GM12878 (cell line): ENCODE results near the gene ELP1. TPM values are rescaled to one million over a fixed set of nuclear protein-coding genes. Genes with fewer than 3 reads are reported as not detected.

Source experiments
- ATAC-seq: fragments of 200-7000 bp; cut with Tn5 transposase; 3 replicates; pipeline ENCODE4 v1.9.1; 2020; ENCODE audit warnings: mild to moderate bottlenecking, moderate library complexity
- BruUV-seq: library from RNA; stranded (reverse); fragments of 400-500 nt; replicated peaks from 2 replicates; lab custom pipeline; 2021; lab: Mats Ljungman, UMichigan
- CTCF ChIA-PET: fragments of 300-600 bp; sonication (Branson Sonifier 250); formaldehyde crosslinking; extraction: SDS; loops from one replicate; lab custom pipeline; 2021; ENCODE audit warnings: inconsistent platforms; lab: Yijun Ruan, JAX
- POLR2A ChIA-PET: fragments of 350-600 bp; formaldehyde crosslinking; extraction: SDS; loops from one replicate; lab custom pipeline; 2021; ENCODE audit warnings: inconsistent platforms; lab: Charles Lee
- RAD21 ChIA-PET: fragments of 300-600 bp; sonication (Branson Sonifier 250); formaldehyde crosslinking; loops from one replicate; lab custom pipeline; 2023; ENCODE audit warnings: antibody characterized with exemption; ENCODE audit not compliant: unreplicated experiment; lab: Charles Lee
- SMC1A ChIA-PET: fragments of 300-600 bp; sonication (Branson Sonifier 250); formaldehyde crosslinking; loops from one replicate; lab custom pipeline; 2023; ENCODE audit not compliant: unreplicated experiment, uncharacterized antibody; lab: Charles Lee
- DNase-seq: peaks from one replicate; pipeline ENCODE4 v3.0.0-alpha.2; 2011; ENCODE audit warnings: low read depth, low spot score
- FAIRE-seq: peaks from 3 replicates; lab custom pipeline; 2011; peaks lifted over from hg19 to GRCh38; lab: Jason Lieb, UNC
- H2AFZ ChIP-seq: 2 replicates; pipeline ENCODE4 v1.6.0; 2011; ENCODE audit warnings: low read depth, low read length, control low read depth; ENCODE audit not compliant: control insufficient read depth
- H3K27ac ChIP-seq: 2 replicates; pipeline ENCODE4 v1.5.1; 2011; ENCODE audit warnings: control low read depth; ENCODE audit not compliant: control insufficient read depth, insufficient read depth
- H3K27me3 ChIP-seq, 2 experiments: replicated peaks in 1 of 2; 2 replicates each; pipeline versions ENCODE4 v1.6.0 to v1.6.1; 2011; ENCODE audit warnings: low read length in 1 of 2; ENCODE audit not compliant: control insufficient read depth in 2 of 2, insufficient read depth in 2 of 2
- H3K36me3 ChIP-seq, 2 experiments: 2 replicates each; pipeline ENCODE4 v1.5.1; 2011; ENCODE audit warnings: low read length in 1 of 2; ENCODE audit not compliant: control insufficient read depth in 2 of 2, insufficient read depth in 2 of 2
- H3K4me1 ChIP-seq: 2 replicates; pipeline ENCODE4 v1.6.1; 2011; ENCODE audit warnings: mild to moderate bottlenecking, low read length, moderate library complexity, mixed read lengths; ENCODE audit not compliant: control insufficient read depth, insufficient read depth
- H3K4me2 ChIP-seq: 2 replicates; pipeline ENCODE4 v1.6.0; 2011; ENCODE audit warnings: control low read depth; ENCODE audit not compliant: control insufficient read depth, insufficient read depth
- H3K4me3 ChIP-seq: fragments of 200-600 bp; sonication (generic); 2 replicates; pipeline ENCODE4 v1.5.1; 2016
- H3K79me2 ChIP-seq: 2 replicates; pipeline ENCODE4 v1.6.0; 2011; ENCODE audit warnings: low read length; ENCODE audit not compliant: control insufficient read depth, insufficient read depth
- H3K9ac ChIP-seq: 2 replicates; pipeline ENCODE4 v1.8.0; 2011; ENCODE audit warnings: low read length, control low read depth, mixed read lengths; ENCODE audit not compliant: control insufficient read depth, insufficient read depth
- H3K9me3 ChIP-seq: replicated peaks from 3 replicates; pipeline ENCODE4 v1.5.1; 2011; ENCODE audit warnings: mild to moderate bottlenecking, low read length; ENCODE audit not compliant: control insufficient read depth, insufficient read depth
- H4K20me1 ChIP-seq: 2 replicates; pipeline ENCODE4 v1.6.0; 2011; ENCODE audit not compliant: control insufficient read depth, insufficient read depth
- BCL11A ChIP-seq: IDR thresholded peaks from 2 replicates; pipeline ENCODE4 v1.6.1; 2011; ENCODE audit warnings: low read depth, low read length
- FOXM1 ChIP-seq: IDR thresholded peaks from 2 replicates; pipeline ENCODE4 v1.6.1; 2012; ENCODE audit warnings: low read depth, mild to moderate bottlenecking, inconsistent platforms, low read length, moderate library complexity
- MXI1 ChIP-seq: fragments of 150-350 bp; IDR thresholded peaks from 2 replicates; pipeline ENCODE4 v1.6.1; 2011; ENCODE audit warnings: low read depth, mild to moderate bottlenecking, inconsistent platforms, low read length, improper control_type of control experiment
- NR2C1 ChIP-seq: fragments of 450-650 bp; IDR thresholded peaks from 2 replicates; pipeline ENCODE4 v1.6.1; 2017; ENCODE audit warnings: antibody characterized with exemption, mild to moderate bottlenecking, moderate library complexity
- NR2C2 ChIP-seq: IDR thresholded peaks from 2 replicates; pipeline ENCODE4 v1.6.1; 2011; ENCODE audit warnings: borderline replicate concordance, low read depth; ENCODE audit not compliant: control insufficient read depth, insufficient read length
- SMC3 ChIP-seq: IDR thresholded peaks from 2 replicates; pipeline ENCODE4 v1.6.1; 2011; ENCODE audit warnings: low read length, improper control_type of control experiment, borderline replicate concordance
- ZBTB11 ChIP-seq: fragments of 450-650 bp; formaldehyde crosslinking; IDR thresholded peaks from 2 replicates; pipeline ENCODE4 v1.5.0; 2022; ENCODE audit warnings: mild to moderate bottlenecking, missing genetic modification characterization
- ZNF622 ChIP-seq: fragments of 450-650 bp; IDR thresholded peaks from 2 replicates; pipeline ENCODE4 v1.6.1; 2017; ENCODE audit warnings: mild to moderate bottlenecking, inconsistent platforms
- WGBS: methylation state at CpG from one replicate; pipeline ENCODE4 v1.1.6; 2016; ENCODE audit warnings: low lambda C conversion rate; ENCODE audit not compliant: insufficient replicate concordance, insufficient coverage; ENCODE audit errors: missing lambda C conversion rate; 5-methylcytosine and 5-hydroxymethylcytosine counted together
- in situ Hi-C: fragments of 300-500 bp; cut with MboI; formaldehyde crosslinking; loops from 9 replicates; pipeline ENCODE4 v1.14.3; 2018; ENCODE audit warnings: mixed read lengths
- intact Hi-C: fragments of 100-400 bp; cut with micrococcal nuclease; formaldehyde crosslinking; loops from one replicate; pipeline ENCODE4 v1.14.2; 2022; ENCODE audit not compliant: unreplicated experiment
- polyA plus RNA-seq, 11 experiments: library from polyadenylated mRNA; depleted of rRNA in 4 of 11; unstranded in 6 of 11; stranded (reverse) in 5 of 11; fragments of >200 nt; fragmentation: Nextera tagmentation in 4 of 11; fragmentation: Illumina TruSeq in 1 of 11; extraction: Ambion mirVana in 4 of 11; extraction: Trizol in 1 of 11; gene quantifications; 1 replicate in 1 of 11; 2 replicates in 10 of 11; pipeline versions ENCODE4 v1.2.1 to v1.2.3, GENCODE V29; 2011 to 2016; ENCODE audit warnings: inconsistent platforms in 2 of 11, missing spikeins in 2 of 11, low read depth in 1 of 11
- total RNA-seq, 4 experiments: library from RNA; depleted of rRNA in 3 of 4; stranded (reverse); fragments of >200 nt in 3 of 4; fragmentation: Illumina TruSeq in 1 of 4; extraction: Trizol in 1 of 4; gene quantifications; 2 replicates each; pipeline versions ENCODE4 v1.2.1 to v1.2.3, GENCODE V29; 2013 to 2021
- TF ChIP-seq, protein P1 (sequence below): fragments of 450-650 bp; IDR thresholded peaks from 2 replicates; pipeline ENCODE4 v1.6.1; 2017; ENCODE audit warnings: low read depth, mild to moderate bottlenecking, moderate library complexity

Gene ELP1
- total and polyA plus RNA-seq, 10 of the 15 experiments (the other 5 are each of a cell fraction or from before 2014, with no cell fraction given): 9.7 to 29.9 (median 26.0) TPM

- TF ChIP-seq, protein P1, sequence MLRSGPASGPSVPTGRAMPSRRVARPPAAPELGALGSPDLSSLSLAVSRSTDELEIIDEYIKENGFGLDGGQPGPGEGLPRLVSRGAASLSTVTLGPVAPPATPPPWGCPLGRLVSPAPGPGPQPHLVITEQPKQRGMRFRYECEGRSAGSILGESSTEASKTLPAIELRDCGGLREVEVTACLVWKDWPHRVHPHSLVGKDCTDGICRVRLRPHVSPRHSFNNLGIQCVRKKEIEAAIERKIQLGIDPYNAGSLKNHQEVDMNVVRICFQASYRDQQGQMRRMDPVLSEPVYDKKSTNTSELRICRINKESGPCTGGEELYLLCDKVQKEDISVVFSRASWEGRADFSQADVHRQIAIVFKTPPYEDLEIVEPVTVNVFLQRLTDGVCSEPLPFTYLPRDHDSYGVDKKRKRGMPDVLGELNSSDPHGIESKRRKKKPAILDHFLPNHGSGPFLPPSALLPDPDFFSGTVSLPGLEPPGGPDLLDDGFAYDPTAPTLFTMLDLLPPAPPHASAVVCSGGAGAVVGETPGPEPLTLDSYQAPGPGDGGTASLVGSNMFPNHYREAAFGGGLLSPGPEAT: no peak
- TF ChIP-seq ZNF622: no peak
- no peak for TF ChIP-seq SMC3
- TF ChIP-seq BCL11A: no peak
- no peak for TF ChIP-seq MXI1
- no peak for TF ChIP-seq ZBTB11 (CRISPR knock-in tag)
Measured at GRCh38 chr9:108836319-108836718, 97.6 kb downstream of the ELP1 start (continued).

DNA sequence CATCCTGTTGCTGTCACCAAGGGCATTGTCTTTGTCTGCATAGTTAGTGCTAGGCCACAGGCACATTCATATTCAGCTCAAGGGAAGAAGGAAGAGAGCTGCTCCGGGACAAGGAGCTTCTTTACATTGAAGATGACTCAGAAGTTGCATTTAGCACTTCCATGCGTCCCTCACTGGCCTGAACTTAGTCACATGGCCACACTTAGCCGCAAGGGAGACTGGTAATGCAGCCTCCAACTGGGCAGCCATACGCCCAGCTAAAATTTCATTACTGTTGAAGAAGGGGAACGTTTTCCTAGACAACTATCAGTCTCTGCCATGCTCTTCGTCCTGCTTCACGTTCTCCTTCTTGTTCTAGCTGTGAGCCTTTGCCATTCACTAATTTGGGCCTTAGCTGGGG, 98.1 kb downstream of the ELP1 start:
- Histone ChIP-seq H3K79me2 (no peaks in the 10 kb centered on the region), H3K4me2 (no peak overlapping the region), H3K27ac (no peak overlapping the region), H3K4me1 (no peaks in the 10 kb centered on the region), H3K9ac (no peak overlapping the region), H3K4me3 (no peak overlapping the region), H3K36me3 (no peaks in the 10 kb centered on the region), H4K20me1 (no peaks in the 10 kb centered on the region), H3K9me3 (no peaks in the 10 kb centered on the region), H2AFZ (no peak overlapping the region), H3K27me3 (peaks cover 0 to 3% of the 10 kb centered on the region in 2 experiments; a peak in 1 of 4 replicates)
- ChIA-PET RAD21 (interaction anchor here (0.6 kb wide), 1 partner anchor 576 kb away, joined by 3 read pairs; no protein-coding TSS in a partner anchor), SMC1A (no interaction called here), POLR2A (no interaction called here), CTCF (interaction anchor here (0.6 to 1.4 kb wide), 3 partner anchors 9 to 632 kb away, joined by 3 to 5 read pairs (median 5); no protein-coding TSS in a partner anchor)
- ATAC-seq (no peak), FAIRE-seq (no peak), DNase-seq (no peak)
- in situ Hi-C loops: no loop called here
- BruUV-seq: no TSS peak
- intact Hi-C loops: no loop called here
- 35% methylated on average over 7 of the region's 7 CpGs for WGBS
- TF ChIP-seq NR2C2 (no peak), NR2C1 (no peak), FOXM1 (no peak)
